KOPT-K1 (cell line): ENCODE data around the gene MYOM1.
"Not testable (repeated sequence)": the region's sequence is repeated elsewhere in the genome, so short reads cannot be mapped to it uniquely, and the experiment has no call there.

ENCODE experiments used
- H3K27ac ChIP-seq: fragments of 200-600 bp; sonication (generic); 2 replicates; pipeline ENCODE4 v1.5.1; 2016; ENCODE audit warnings: antibody characterized with exemption, mild to moderate bottlenecking, low read depth, low read length; ENCODE audit not compliant: poor library complexity, severe bottlenecking
- H3K36me3 ChIP-seq: fragments of 200-600 bp; sonication (generic); 2 replicates; pipeline ENCODE4 v1.5.1; 2017; ENCODE audit warnings: antibody characterized with exemption, mild to moderate bottlenecking, low read length, moderate library complexity; ENCODE audit not compliant: insufficient read depth
- H3K9me3 ChIP-seq: fragments of 200-600 bp; sonication (generic); 2 replicates; pipeline ENCODE4 v1.5.1; 2017; ENCODE audit warnings: antibody characterized with exemption, low read length, mild to moderate bottlenecking; ENCODE audit not compliant: insufficient read depth, poor library complexity, severe bottlenecking

Gene MYOM1

DNA sequence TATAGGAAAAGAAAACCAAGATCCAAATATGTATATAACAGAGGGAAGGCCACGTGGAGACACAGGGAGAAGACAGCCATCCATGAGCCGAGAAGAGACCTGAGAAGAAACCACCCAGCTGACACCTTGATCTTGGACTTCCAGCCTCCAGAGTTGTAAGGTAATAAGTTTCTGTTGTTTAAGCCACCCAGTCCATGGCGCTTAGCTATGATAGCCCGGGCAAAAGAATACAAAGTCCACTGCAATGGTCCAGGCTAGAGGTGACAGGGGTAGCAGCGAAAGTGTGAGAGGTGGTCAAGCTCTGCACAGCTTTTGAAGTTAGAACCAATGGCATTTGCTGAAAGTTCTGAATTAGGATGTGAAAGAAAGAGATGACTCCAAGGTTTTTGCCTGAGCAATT is 2.8 kb downstream of the MYOM1 start:
- H3K9me3 ChIP-seq = no peaks in the 10 kb centered on the region
- H3K36me3 ChIP-seq = no peaks in the 10 kb centered on the region
- H3K27ac ChIP-seq = no peak overlapping the region

DNA sequence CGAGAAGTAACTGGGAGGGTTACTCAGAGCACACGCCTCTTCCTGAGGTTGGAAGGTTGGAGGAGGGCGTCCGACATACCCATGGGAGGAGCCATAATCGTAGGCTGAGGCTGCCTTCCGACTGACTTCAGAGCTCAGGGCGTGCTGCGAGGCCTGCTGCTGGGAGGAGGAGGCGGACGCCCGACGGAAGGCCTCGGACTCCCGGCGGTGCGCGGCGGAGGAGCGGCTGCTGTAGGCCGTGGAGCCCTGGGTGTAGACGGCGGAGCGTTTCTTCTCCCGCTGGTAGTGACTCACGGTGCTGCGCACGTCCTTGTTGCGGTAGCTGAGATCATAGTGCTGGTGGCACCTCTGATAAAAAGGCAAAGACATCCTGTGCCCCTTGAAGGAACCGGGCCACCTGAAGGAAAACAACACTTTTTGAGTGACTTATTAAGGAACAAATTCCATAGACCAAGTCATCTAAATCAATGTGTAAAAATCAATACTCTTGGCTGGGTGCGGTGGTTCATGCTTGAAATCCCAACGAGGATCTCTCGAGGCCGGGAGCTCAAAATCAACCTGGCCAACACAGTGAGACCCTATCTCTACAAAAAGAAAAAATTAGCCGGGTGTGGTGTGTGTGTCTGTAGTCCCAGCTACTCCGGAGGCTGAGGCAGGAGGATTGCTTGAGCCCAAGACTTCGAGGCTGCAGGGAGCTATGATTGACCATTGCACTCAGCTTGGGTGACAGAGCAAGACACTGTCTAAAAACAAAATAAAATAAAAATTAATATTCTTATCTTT is 4.7 kb downstream of the MYOM1 start:
- Histone ChIP-seq H3K9me3 (no peaks in the 10 kb centered on the region), H3K27ac (no peak overlapping the region), H3K36me3 (no peaks in the 10 kb centered on the region)

- Histone ChIP-seq H3K27ac (peak overlapping the region; percentile 54), H3K36me3 (no peaks in the 10 kb centered on the region), H3K9me3 (no peaks in the 10 kb centered on the region)
These were observed 6.3 kb downstream of the MYOM1 start for GRCh38 chr18:3213300-3214059.

DNA sequence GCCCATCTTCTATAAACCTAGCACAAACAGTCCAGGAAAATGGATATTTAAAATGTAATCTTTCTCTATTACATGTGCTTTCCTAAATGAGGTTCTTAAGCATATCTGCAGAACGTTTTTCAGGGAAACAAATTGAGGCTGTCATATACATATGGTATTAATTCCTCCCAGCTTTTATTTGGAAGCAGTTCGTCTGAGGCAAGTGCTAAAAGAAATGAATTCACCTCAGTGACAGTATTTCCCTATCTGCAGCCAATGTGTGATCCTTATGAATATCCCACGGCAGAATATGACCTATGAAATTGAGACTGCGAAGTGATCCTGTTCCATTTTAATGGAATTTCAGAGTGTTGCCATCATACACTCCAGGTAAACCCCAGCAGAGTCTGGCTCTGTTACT is 7.1 kb downstream of the MYOM1 start:
- no peaks in the 10 kb centered on the region for H3K36me3 ChIP-seq
- no peaks in the 10 kb centered on the region for H3K9me3 ChIP-seq
- peak overlapping the region; percentile 54 for H3K27ac ChIP-seq

GRCh38 chr18:3211236-3211992 is 8.4 kb downstream of the MYOM1 start:
- H3K36me3 ChIP-seq = no peaks in the 10 kb centered on the region
- H3K27ac ChIP-seq = no peak overlapping the region
- H3K9me3 ChIP-seq = no peaks in the 10 kb centered on the region

GRCh38 chr18:3209859-3210569 is 9.8 kb downstream of the MYOM1 start:
- no peak overlapping the region for H3K27ac ChIP-seq
- H3K9me3 ChIP-seq = peaks cover 11% of the 10 kb centered on the region
- H3K36me3 ChIP-seq = no peaks in the 10 kb centered on the region

- no peak overlapping the region for H3K27ac ChIP-seq
- H3K36me3 ChIP-seq = no peaks in the 10 kb centered on the region
- peaks cover 20% of the 10 kb centered on the region for H3K9me3 ChIP-seq
These were observed 12.2 kb downstream of the MYOM1 start for GRCh38 chr18:3207565-3207964.

DNA sequence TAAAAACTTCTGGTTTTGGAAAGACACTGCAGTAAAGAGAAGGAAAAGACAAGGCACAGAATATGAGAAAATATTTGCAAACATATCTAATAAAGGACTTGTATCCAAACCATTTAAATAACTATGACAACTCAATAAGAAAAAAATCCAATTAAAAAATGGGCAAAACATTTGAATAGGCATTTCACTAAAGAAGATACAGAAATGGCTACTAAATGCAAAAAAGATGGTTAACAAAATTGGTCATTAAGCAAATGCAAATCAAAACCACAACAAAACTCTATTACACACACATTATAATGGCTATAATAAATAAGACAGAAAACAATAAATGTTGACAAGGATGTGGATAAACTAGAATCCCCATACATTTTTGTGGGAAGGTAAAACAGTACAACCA is 14.5 kb downstream of the MYOM1 start:
- Histone ChIP-seq H3K9me3 (peaks cover 22% of the 10 kb centered on the region), H3K27ac (no peak overlapping the region), H3K36me3 (no peaks in the 10 kb centered on the region)

GRCh38 chr18:3199942-3200645 is 19.7 kb downstream of the MYOM1 start:
- Histone ChIP-seq H3K27ac (no peak overlapping the region), H3K9me3 (peaks cover 11% of the 10 kb centered on the region), H3K36me3 (no peaks in the 10 kb centered on the region)

- not testable (repeated sequence) for H3K27ac ChIP-seq, H3K9me3 ChIP-seq, H3K36me3 ChIP-seq
These were observed 21.4 kb downstream of the MYOM1 start for GRCh38 chr18:3198260-3198860.

- Histone ChIP-seq H3K9me3 (no peaks in the 10 kb centered on the region), H3K27ac (no peak overlapping the region), H3K36me3 (no peaks in the 10 kb centered on the region)
These were observed 24.7 kb downstream of the MYOM1 start for GRCh38 chr18:3194947-3195612.

DNA sequence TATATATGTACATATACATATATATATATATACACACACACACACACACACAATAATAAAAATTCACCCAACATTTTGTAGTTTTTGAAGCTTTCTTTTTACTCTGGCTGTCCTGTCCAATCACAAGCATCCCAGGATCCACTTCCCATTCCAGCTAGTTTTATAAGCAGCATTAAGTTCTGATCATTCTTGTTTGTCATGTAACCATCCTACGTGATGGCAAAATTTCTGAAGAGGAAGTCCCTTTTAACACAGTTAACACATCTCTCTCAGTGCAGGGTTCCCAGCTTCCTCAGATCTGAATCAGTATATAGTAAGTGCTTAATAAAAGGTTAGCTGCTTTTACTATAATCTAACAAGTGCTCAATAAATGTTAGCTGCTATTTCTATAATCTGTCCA is 26.4 kb downstream of the MYOM1 start:
- no peaks in the 10 kb centered on the region for H3K36me3 ChIP-seq
- no peaks in the 10 kb centered on the region for H3K9me3 ChIP-seq
- no peak overlapping the region for H3K27ac ChIP-seq

- Histone ChIP-seq H3K9me3 (no peaks in the 10 kb centered on the region), H3K27ac (no peak overlapping the region), H3K36me3 (no peaks in the 10 kb centered on the region)
These were observed 27.0 kb downstream of the MYOM1 start for GRCh38 chr18:3192752-3193151.

DNA sequence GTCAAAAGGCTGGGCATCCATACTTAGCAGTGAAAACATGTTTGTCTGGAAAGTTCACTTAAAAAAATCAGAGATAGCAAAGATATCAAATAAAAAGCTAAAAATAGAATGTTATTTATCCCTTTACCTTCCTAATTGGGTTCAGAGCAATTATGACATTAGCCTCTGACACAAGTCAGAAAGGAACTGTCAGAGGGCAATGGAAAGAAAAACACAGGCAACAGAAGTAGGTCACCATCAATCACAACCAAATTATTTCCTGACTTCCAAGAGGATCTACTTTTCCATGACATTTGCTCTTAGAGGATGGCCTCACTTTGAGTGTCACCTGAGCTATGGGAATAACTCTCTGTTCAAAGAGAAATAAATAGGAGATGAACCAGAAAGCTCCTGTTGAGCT is 27.5 kb downstream of the MYOM1 start:
- Histone ChIP-seq H3K27ac (no peak overlapping the region), H3K9me3 (no peaks in the 10 kb centered on the region), H3K36me3 (no peaks in the 10 kb centered on the region)
